Thyroid gland (tissue), 4 donors: Measurements from ENCODE around the gene FAM219B.

Experiments
- CTCF ChIP-seq, 6 experiments: fragments of 200-600 bp in 3 of 6; fragments of 450-650 bp in 3 of 6; sonication (generic) in 3 of 6; IDR thresholded peaks; one replicate each; pipeline ENCODE4 v1.5.1; 2016 to 2019; ENCODE audit warnings: antibody characterized with exemption in 6 of 6, mild to moderate bottlenecking in 2 of 6, inconsistent platforms in 1 of 6, moderate library complexity in 1 of 6
- POLR2A ChIP-seq, 2 donors: fragments of 450-650 bp; IDR thresholded peaks; one replicate each; pipeline ENCODE4 v1.6.1; 2017; ENCODE audit warnings: antibody characterized with exemption in 2 of 2, mild to moderate bottlenecking in 2 of 2, moderate library complexity in 1 of 2

GRCh38 chr15:74872702-74873035 lies 34.0 kb downstream of the FAM219B start:
- TF ChIP-seq CTCF (IDR thresholded peaks at IDR 0.05) (no peak), POLR2A (IDR thresholded peaks at IDR 0.05) (no peak)
